Peyer's patch (tissue), 4 donors: ENCODE measurements around the gene NFKBIE. TPM values are rescaled to one million over a fixed set of nuclear protein-coding genes. Genes with fewer than 3 reads are reported as not detected.

Experiments used
- DNase-seq, 3 donors: peaks; one replicate each; pipeline ENCODE4 v3.0.0-alpha.2; 2017 to 2019
- H3K27ac ChIP-seq, 4 donors: fragments of 200-600 bp; sonication (generic); one replicate each; pipeline ENCODE4 v1.5.1; 2016 to 2019
- H3K27me3 ChIP-seq, 2 donors: fragments of 200-600 bp; sonication (generic); one replicate each; pipeline ENCODE4 v1.5.1; 2019
- H3K36me3 ChIP-seq, 3 donors: fragments of 200-600 bp; sonication (generic); one replicate each; pipeline ENCODE4 v1.5.1; 2016 to 2019
- H3K4me1 ChIP-seq, 4 donors: fragments of 200-600 bp; sonication (generic); one replicate each; pipeline ENCODE4 v1.5.1; 2016 to 2019
- H3K4me3 ChIP-seq, 4 donors: fragments of 200-600 bp; sonication (generic); 1 replicate in 3 of 4; 2 replicates in 1 of 4; pipeline ENCODE4 v1.5.1; 2016 to 2019; ENCODE audit warnings: mild to moderate bottlenecking in 1 of 4
- H3K9me3 ChIP-seq, 4 donors: fragments of 200-600 bp; sonication (generic); one replicate each; pipeline ENCODE4 v1.5.1; 2016 to 2019; ENCODE audit warnings: mild to moderate bottlenecking in 1 of 4
- CTCF ChIP-seq, 6 experiments: fragments of 450-650 bp in 4 of 6; fragments of 200-600 bp in 2 of 6; sonication (generic) in 1 of 6; IDR thresholded peaks; one replicate each; pipeline ENCODE4 v1.5.1; 2017 to 2019; ENCODE audit warnings: antibody characterized with exemption in 6 of 6, mild to moderate bottlenecking in 3 of 6, moderate library complexity in 1 of 6
- POLR2A ChIP-seq, 2 donors: fragments of 450-650 bp; IDR thresholded peaks; one replicate each; pipeline ENCODE4 v1.5.1; 2017; ENCODE audit warnings: antibody characterized with exemption in 2 of 2, mild to moderate bottlenecking in 2 of 2, moderate library complexity in 2 of 2
- total RNA-seq, 4 donors: library from RNA; depleted of rRNA; stranded (reverse); fragments of >200 nt; gene quantifications; one replicate each; pipeline ENCODE4 v1.1.0, GENCODE V29; 2016

NFKBIE gene
- total RNA-seq, 4 donors from 2014 or later: 16.9 to 36.3 (median 24.9) TPM

- Histone ChIP-seq H3K36me3 (peaks cover 0 to 65% (median 0%) of the 10 kb centered on the region in 3 donors), H3K27me3 (no peaks in the 10 kb centered on the region), H3K4me1 (peaks cover 4 to 43% (median 11%) of the 10 kb centered on the region in 4 donors), H3K27ac (no peak overlapping the region), H3K9me3 (no peaks in the 10 kb centered on the region), H3K4me3 (no peak overlapping the region)
- no peak for TF ChIP-seq CTCF (IDR thresholded peaks at IDR 0.05)
- TF ChIP-seq POLR2A (IDR thresholded peaks at IDR 0.05): no peak
- no peak for DNase-seq
Measured at GRCh38 chr6:44251576-44252524, 13.5 kb downstream of the NFKBIE start.

DNA sequence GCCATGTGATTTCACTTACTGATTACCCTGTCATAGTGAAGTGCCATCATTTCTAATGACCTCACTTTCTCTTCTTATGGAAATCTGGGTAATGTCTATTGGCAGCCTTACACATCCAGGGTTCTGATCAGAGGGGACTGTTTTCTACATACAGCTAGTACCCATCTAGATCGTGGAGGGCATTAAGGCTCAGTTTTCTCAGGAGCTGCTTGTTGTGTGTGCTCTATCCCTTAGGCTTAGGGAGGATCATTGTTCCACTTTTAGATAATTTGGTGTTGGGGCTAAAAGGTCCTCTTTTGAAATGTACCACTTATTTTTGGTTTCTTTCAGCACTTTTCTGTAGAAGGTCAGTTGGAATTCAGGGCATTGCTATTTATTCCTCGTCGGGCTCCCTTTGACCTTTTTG is 14.6 kb downstream of the NFKBIE start:
- no peaks in the 10 kb centered on the region for H3K9me3 ChIP-seq
- no peaks in the 10 kb centered on the region for H3K27me3 ChIP-seq
- no peak overlapping the region for H3K27ac ChIP-seq
- no peak overlapping the region for H3K4me3 ChIP-seq
- TF ChIP-seq CTCF (IDR thresholded peaks at IDR 0.05): no peak
- no peak for TF ChIP-seq POLR2A (IDR thresholded peaks at IDR 0.05)
- peaks cover 0 to 38% (median 9%) of the 10 kb centered on the region in 4 donors for H3K4me1 ChIP-seq
- DNase-seq: no peak
- H3K36me3 ChIP-seq: peaks cover 0 to 65% (median 0%) of the 10 kb centered on the region in 3 donors

DNA sequence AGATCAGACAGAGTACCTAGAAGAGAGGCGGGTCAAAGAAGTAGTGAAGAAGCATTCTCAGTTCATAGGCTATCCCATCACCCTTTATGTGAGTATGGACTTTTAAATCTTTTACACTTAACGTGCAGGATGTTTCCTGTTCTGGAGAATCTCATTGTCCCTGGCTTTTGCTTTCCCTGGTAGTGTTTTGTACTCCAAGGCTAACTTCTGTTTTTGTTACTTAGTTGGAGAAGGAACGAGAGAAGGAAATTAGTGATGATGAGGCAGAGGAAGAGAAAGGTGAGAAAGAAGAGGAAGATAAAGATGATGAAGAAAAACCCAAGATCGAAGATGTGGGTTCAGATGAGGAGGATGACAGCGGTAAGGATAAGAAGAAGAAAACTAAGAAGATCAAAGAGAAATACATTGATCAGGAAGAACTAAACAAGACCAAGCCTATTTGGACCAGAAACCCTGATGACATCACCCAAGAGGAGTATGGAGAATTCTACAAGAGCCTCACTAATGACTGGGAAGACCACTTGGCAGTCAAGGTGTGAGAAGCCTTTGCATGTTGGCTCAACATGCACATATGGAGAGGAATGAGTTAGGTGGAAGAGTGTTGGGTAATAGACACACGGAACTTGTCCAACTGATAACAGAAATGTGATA is 15.2 kb downstream of the NFKBIE start:
- peaks cover 0 to 41% (median 10%) of the 10 kb centered on the region in 4 donors for H3K4me1 ChIP-seq
- H3K4me3 ChIP-seq: no peak overlapping the region
- no peak overlapping the region for H3K27ac ChIP-seq

GRCh38 chr6:44249082-44249748 is 16.1 kb downstream of the NFKBIE start:
- TF ChIP-seq POLR2A (IDR thresholded peaks at IDR 0.05) (no peak), CTCF (IDR thresholded peaks at IDR 0.05) (no peak)
- DNase-seq: no peak
- no peak overlapping the region for H3K4me3 ChIP-seq

More for the DNA sequence above, 15.2 kb downstream of the NFKBIE start:
- no peak for DNase-seq
- peaks cover 0 to 64% (median 0%) of the 10 kb centered on the region in 3 donors for H3K36me3 ChIP-seq
- TF ChIP-seq CTCF (IDR thresholded peaks at IDR 0.05): no peak
- TF ChIP-seq POLR2A (IDR thresholded peaks at IDR 0.05): no peak
- no peaks in the 10 kb centered on the region for H3K9me3 ChIP-seq
- H3K27me3 ChIP-seq: no peaks in the 10 kb centered on the region

DNA sequence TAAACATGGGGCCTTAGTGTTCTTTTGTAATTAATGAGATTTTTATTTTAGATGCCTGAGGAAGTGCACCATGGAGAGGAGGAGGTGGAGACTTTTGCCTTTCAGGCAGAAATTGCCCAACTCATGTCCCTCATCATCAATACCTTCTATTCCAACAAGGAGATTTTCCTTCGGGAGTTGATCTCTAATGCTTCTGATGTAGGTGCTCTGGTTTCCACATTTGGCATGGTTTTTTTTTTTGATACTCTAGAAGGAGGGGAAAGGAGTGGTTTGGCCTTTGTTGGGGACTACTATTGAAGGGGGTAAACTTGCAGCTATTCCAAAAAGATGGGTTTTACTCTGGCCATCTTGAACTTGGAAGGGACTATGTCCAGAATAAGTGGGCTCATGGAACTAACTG is 16.8 kb downstream of the NFKBIE start:
- DNase-seq: no peak
- Histone ChIP-seq H3K36me3 (peaks cover 0 to 48% (median 0%) of the 10 kb centered on the region in 3 donors), H3K9me3 (no peaks in the 10 kb centered on the region), H3K4me1 (peaks cover 0 to 35% (median 10%) of the 10 kb centered on the region in 4 donors), H3K27ac (peak overlapping the region in 2 of 4 donors; percentile 92 to 95), H3K4me3 (peak overlapping the region in 3 of 4 donors; percentile 81 to 84 (median 82)), H3K27me3 (no peaks in the 10 kb centered on the region)
- TF ChIP-seq POLR2A (IDR thresholded peaks at IDR 0.05): no peak
- TF ChIP-seq CTCF (IDR thresholded peaks at IDR 0.05): no peak

More at GRCh38 chr6:44249082-44249748, 16.1 kb downstream of the NFKBIE start:
- Histone ChIP-seq H3K27me3 (no peaks in the 10 kb centered on the region), H3K4me1 (peaks cover 0 to 39% (median 10%) of the 10 kb centered on the region in 4 donors), H3K36me3 (peaks cover 0 to 54% (median 0%) of the 10 kb centered on the region in 3 donors), H3K9me3 (no peaks in the 10 kb centered on the region), H3K27ac (peak overlapping the region in 1 of 4 donors; percentile 92)
